Ishikawa (cell line): ENCODE measurements around the gene TMEM150B.

Source experiments
- CEBPB ChIP-seq: IDR thresholded peaks from 2 replicates; pipeline ENCODE4 v1.6.1; 2012
- CREB1 ChIP-seq: IDR thresholded peaks from 2 replicates; pipeline ENCODE4 v1.6.1; 2012; ENCODE audit warnings: low read depth
- EGR1 ChIP-seq: IDR thresholded peaks from 2 replicates; pipeline ENCODE4 v1.6.1; 2012
- EP300 ChIP-seq: IDR thresholded peaks from 2 replicates; pipeline ENCODE4 v1.6.1; 2012; ENCODE audit warnings: borderline replicate concordance
- FOXM1 ChIP-seq: IDR thresholded peaks from 2 replicates; pipeline ENCODE4 v1.6.1; 2012; ENCODE audit warnings: low read depth, borderline replicate concordance
- NFIC ChIP-seq: IDR thresholded peaks from 2 replicates; pipeline ENCODE4 v1.6.1; 2012
- RAD21 ChIP-seq: IDR thresholded peaks from 2 replicates; pipeline ENCODE4 v1.6.1; 2012; ENCODE audit warnings: low read depth
- REST ChIP-seq: IDR thresholded peaks from 2 replicates; pipeline ENCODE4 v1.6.1; 2012; ENCODE audit warnings: low read depth, mild to moderate bottlenecking
- TAF1 ChIP-seq: IDR thresholded peaks from 2 replicates; pipeline ENCODE4 v1.6.1; 2012; ENCODE audit warnings: low read depth, mild to moderate bottlenecking
- TCF12 ChIP-seq: IDR thresholded peaks from 2 replicates; pipeline ENCODE4 v1.6.1; 2012; ENCODE audit warnings: low read depth
- TEAD4 ChIP-seq: IDR thresholded peaks from 2 replicates; pipeline ENCODE4 v1.6.1; 2012
- ZBTB7A ChIP-seq: IDR thresholded peaks from 2 replicates; pipeline ENCODE4 v1.6.1; 2012; ENCODE audit warnings: low read depth
- TF ChIP-seq, protein P1 (sequence below): IDR thresholded peaks from 2 replicates; pipeline ENCODE4 v1.6.1; 2012
- TF ChIP-seq, protein P2 (sequence below): IDR thresholded peaks from 2 replicates; pipeline ENCODE4 v1.6.1; 2012

TMEM150B gene

DNA sequence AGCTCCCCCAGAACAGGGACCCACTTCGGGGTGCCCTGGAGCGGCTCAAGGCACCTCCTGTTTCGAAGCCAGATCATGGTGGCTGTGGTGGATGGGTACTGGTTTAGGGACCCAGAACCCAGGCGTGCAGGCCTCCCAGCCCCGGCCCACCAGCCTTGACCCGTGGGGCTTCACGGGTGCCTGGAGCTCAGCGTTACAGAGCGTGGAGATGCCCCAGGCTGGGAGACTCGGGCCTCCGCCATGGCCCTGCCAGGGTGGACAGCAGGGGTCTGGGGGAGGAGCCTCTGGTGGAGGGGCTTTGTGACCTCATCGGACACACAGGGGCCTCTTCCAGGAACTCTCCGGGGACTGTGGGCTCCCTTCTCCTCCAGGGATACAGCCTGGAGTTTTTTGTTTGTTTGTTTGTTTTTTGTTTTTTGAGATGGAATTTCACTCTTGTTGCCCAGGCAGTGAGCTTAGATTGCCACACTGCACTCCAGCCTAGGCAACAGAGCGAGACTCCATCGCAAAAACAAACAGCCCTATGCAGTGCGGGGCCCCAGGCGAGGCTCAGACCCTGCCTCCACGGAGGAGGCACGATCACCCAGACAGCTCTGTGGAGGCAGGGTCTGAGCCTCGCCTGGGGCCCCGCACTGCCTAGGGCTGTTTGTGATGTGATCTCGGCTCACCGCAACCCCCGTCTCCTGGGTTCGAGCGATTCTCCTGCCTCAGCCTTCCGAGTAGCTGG lies 38.0 kb upstream of the TMEM150B start, which contains the start of gene GARIN5B:
Gene GARIN5B (minus strand): TSS at position 271 of the 727 bp plus-strand sequence. CDS start 194 bp downstream, at position 77.
- TF ChIP-seq, protein P1, sequence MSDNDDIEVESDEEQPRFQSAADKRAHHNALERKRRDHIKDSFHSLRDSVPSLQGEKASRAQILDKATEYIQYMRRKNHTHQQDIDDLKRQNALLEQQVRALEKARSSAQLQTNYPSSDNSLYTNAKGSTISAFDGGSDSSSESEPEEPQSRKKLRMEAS = no peak
- TF ChIP-seq FOXM1 (no peak), ZBTB7A (no peak), EP300 (no peak), TEAD4 (no peak), CREB1 (no peak)
- TF ChIP-seq, protein P2, sequence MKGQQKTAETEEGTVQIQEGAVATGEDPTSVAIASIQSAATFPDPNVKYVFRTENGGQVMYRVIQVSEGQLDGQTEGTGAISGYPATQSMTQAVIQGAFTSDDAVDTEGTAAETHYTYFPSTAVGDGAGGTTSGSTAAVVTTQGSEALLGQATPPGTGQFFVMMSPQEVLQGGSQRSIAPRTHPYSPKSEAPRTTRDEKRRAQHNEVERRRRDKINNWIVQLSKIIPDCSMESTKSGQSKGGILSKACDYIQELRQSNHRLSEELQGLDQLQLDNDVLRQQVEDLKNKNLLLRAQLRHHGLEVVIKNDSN = no peak

GRCh38 chr19:55362174-55362989 lies 37.2 kb upstream of the TMEM150B start:
- TF ChIP-seq ZBTB7A (no peak), CEBPB (no peak), RAD21 (no peak), TAF1 (no peak), FOXM1 (no peak)
- TF ChIP-seq, protein P2 = no peak
- TF ChIP-seq, protein P1 = no peak

DNA sequence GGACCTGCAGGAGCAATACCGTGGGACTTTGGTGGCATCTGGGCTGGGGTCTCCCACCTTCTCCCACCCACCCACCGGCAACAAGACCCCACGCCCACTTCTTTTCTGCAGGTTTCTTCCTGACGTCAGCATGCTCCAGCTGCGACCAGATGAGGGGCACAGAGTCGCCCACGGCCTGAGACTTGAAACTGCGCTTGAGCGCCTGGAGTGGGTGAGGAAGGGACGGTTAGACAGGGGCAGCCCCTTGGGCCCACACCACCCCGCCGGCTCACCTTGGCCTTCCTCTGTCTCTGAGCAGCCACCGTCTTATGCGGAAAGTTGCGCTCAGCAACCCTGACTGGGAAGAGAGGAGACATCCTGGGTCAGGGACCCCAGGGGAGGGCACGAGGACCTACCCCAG lies 35.8 kb upstream of the TMEM150B start:
- TF ChIP-seq FOXM1 = no peak
- no peak for TF ChIP-seq CREB1
- no peak for TF ChIP-seq EP300
- TF ChIP-seq TAF1 = no peak
- no peak for TF ChIP-seq EGR1
- TF ChIP-seq, protein P2 = no peak
- no peak for TF ChIP-seq TCF12
- no peak for TF ChIP-seq TEAD4
- no peak for TF ChIP-seq NFIC
- TF ChIP-seq ZBTB7A = no peak
- TF ChIP-seq, protein P1 = no peak
- TF ChIP-seq RAD21 = no peak

DNA sequence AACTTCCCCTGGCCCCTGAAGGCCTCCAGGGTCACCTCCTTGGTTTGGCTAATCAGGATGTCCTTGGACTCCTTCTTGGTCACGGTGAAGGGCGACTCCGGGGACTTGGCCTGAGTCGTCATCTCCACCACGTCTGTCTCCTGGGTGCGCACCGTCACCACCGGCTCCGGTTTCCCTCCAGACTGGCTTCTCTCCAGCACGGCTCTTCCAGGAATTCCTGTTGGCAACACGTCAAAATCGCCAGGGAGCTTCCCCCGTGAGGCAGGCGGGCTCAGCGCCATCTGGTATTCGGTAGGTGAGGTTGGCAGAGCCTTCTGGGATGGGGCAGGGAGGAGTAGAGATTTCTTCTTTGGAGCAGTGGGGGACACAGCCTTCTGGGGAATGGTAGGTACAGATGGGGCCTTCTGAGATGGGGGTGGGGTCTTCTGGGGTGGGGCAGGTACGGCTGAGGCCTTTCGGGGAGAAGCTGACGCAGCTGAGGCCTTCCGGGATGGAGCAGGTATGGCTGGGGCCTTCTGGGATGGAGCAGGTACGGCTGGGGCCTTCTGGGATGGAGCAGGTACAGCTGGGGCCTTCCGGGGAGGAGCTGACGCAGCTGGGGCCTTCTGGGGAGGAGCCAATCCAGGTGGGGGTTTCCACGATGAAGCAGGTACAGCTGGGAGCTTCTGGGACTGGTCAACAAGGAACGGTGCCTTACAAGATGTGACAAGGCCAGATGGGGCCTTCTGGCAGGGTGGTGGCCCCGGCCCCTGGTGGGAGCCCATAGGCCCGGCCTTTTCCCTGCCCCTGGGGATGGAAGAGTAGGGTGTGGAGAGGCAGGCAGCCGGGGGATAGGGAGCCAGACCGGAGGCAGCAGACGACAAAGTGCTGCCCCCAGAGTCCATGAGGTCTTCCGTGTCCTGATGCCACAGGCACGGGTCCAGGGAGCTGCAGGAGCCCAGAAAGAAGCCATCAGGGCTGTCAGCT lies 34.1 kb upstream of the TMEM150B start:
- no peak for TF ChIP-seq EGR1
- TF ChIP-seq TAF1 = no peak
- TF ChIP-seq, protein P1 = no peak
- TF ChIP-seq REST = no peak

- TF ChIP-seq EGR1 (no peak), ZBTB7A (no peak), FOXM1 (no peak), CREB1 (no peak), REST (no peak), TCF12 (no peak), EP300 (no peak)
- TF ChIP-seq, protein P1 = no peak
- TF ChIP-seq, protein P2 = no peak
Observed at GRCh38 chr19:55358493-55358892, 33.4 kb upstream of the TMEM150B start.
